Neuron (in vitro differentiated cells): Measurements from ENCODE around the gene VIM.
A peak's percentile ranks its signal among the peaks of the same experiment; 100 is the strongest.

Experiments
- H2AFZ ChIP-seq: one replicate; pipeline ENCODE4 v1.6.1; 2013; ENCODE audit warnings: low read depth, mild to moderate bottlenecking, inconsistent platforms, low read length, moderate library complexity
- H3K27me3 ChIP-seq: one replicate; pipeline ENCODE4 v1.6.1; 2013; ENCODE audit warnings: low read length; ENCODE audit not compliant: insufficient read depth
- H3K36me3 ChIP-seq: one replicate; pipeline ENCODE4 v1.6.1; 2013; ENCODE audit warnings: low read length; ENCODE audit not compliant: insufficient read depth
- H3K4me1 ChIP-seq: one replicate; pipeline ENCODE4 v1.6.1; 2013; ENCODE audit warnings: low read length; ENCODE audit not compliant: insufficient read depth
- H3K4me3 ChIP-seq: 2 replicates; pipeline ENCODE4 v1.5.1; 2013; ENCODE audit warnings: mild to moderate bottlenecking, low read length, moderate library complexity
- H3K9me3 ChIP-seq: one replicate; pipeline ENCODE4 v1.6.1; 2013; ENCODE audit warnings: low read length

The VIM gene

GRCh38 chr10:17228091-17229015 lies at the start of gene VIM:
Gene VIM, plus strand, starts transcription at chr10:17228241. Its CDS starts 1,182 bp downstream, at chr10:17229423.
- peaks cover 31% of the 10 kb centered on the region for H3K36me3 ChIP-seq
- no peaks in the 10 kb centered on the region for H3K27me3 ChIP-seq
- H3K4me3 ChIP-seq, result peak within 1 kb of the TSS; percentile 97
- no peaks in the 10 kb centered on the region for H3K9me3 ChIP-seq
- peaks cover 32% of the 10 kb centered on the region for H3K4me1 ChIP-seq
- H2AFZ ChIP-seq, result peak within 1 kb of the TSS; percentile 57

- H3K36me3 ChIP-seq, result no peaks in the 10 kb centered on the region
- no peak overlapping the region for H3K4me3 ChIP-seq
- H3K27me3 ChIP-seq, result no peaks in the 10 kb centered on the region
- peaks cover 14% of the 10 kb centered on the region for H3K4me1 ChIP-seq
- H3K9me3 ChIP-seq, result no peaks in the 10 kb centered on the region
- no peak overlapping the region for H2AFZ ChIP-seq
Measured at GRCh38 chr10:17179002-17179401, 49.0 kb upstream of the VIM start.

GRCh38 chr10:17181110-17181509 lies 46.9 kb upstream of the VIM start:
- Histone ChIP-seq H2AFZ (no peak overlapping the region), H3K4me3 (no peak overlapping the region), H3K36me3 (no peaks in the 10 kb centered on the region), H3K27me3 (no peaks in the 10 kb centered on the region), H3K4me1 (peaks cover under 1% of the 10 kb centered on the region), H3K9me3 (no peaks in the 10 kb centered on the region)

- Histone ChIP-seq H3K27me3 (no peaks in the 10 kb centered on the region), H3K4me1 (no peaks in the 10 kb centered on the region), H2AFZ (no peak overlapping the region), H3K9me3 (no peaks in the 10 kb centered on the region), H3K36me3 (no peaks in the 10 kb centered on the region), H3K4me3 (no peak overlapping the region)
Measured at GRCh38 chr10:17181751-17182150, 46.3 kb upstream of the VIM start.

- Histone ChIP-seq H3K9me3 (no peaks in the 10 kb centered on the region), H2AFZ (no peak overlapping the region), H3K4me1 (no peaks in the 10 kb centered on the region), H3K36me3 (no peaks in the 10 kb centered on the region), H3K27me3 (no peaks in the 10 kb centered on the region), H3K4me3 (no peak overlapping the region)
Measured at GRCh38 chr10:17183110-17183509, 44.9 kb upstream of the VIM start.

GRCh38 chr10:17185873-17186272 lies 42.2 kb upstream of the VIM start:
- Histone ChIP-seq H3K36me3 (no peaks in the 10 kb centered on the region), H3K27me3 (no peaks in the 10 kb centered on the region), H2AFZ (no peak overlapping the region)

GRCh38 chr10:17188644-17189172 lies 39.3 kb upstream of the VIM start:
- H3K36me3 ChIP-seq, result no peaks in the 10 kb centered on the region

More at GRCh38 chr10:17185873-17186272, 42.2 kb upstream of the VIM start:
- H3K9me3 ChIP-seq, result no peaks in the 10 kb centered on the region
- no peaks in the 10 kb centered on the region for H3K4me1 ChIP-seq
- no peak overlapping the region for H3K4me3 ChIP-seq

GRCh38 chr10:17190602-17191001 lies 37.4 kb upstream of the VIM start:
- Histone ChIP-seq H3K9me3 (no peaks in the 10 kb centered on the region), H3K4me1 (no peaks in the 10 kb centered on the region), H3K27me3 (no peaks in the 10 kb centered on the region), H3K36me3 (no peaks in the 10 kb centered on the region), H2AFZ (no peak overlapping the region), H3K4me3 (no peak overlapping the region)

More at GRCh38 chr10:17188644-17189172, 39.3 kb upstream of the VIM start:
- H2AFZ ChIP-seq, result no peak overlapping the region
- no peaks in the 10 kb centered on the region for H3K9me3 ChIP-seq
- H3K4me3 ChIP-seq, result no peak overlapping the region
- no peaks in the 10 kb centered on the region for H3K4me1 ChIP-seq
- no peaks in the 10 kb centered on the region for H3K27me3 ChIP-seq

- Histone ChIP-seq H3K27me3 (no peaks in the 10 kb centered on the region), H3K4me1 (peaks cover 11% of the 10 kb centered on the region), H3K36me3 (no peaks in the 10 kb centered on the region), H3K4me3 (no peak overlapping the region), H2AFZ (no peak overlapping the region), H3K9me3 (no peaks in the 10 kb centered on the region)
Measured at GRCh38 chr10:17195083-17195482, 33.0 kb upstream of the VIM start.

- H3K27me3 ChIP-seq, result no peaks in the 10 kb centered on the region
- H3K4me1 ChIP-seq, result peaks cover 17% of the 10 kb centered on the region
- no peaks in the 10 kb centered on the region for H3K9me3 ChIP-seq
- H3K36me3 ChIP-seq, result no peaks in the 10 kb centered on the region
- no peak overlapping the region for H2AFZ ChIP-seq
- H3K4me3 ChIP-seq, result no peak overlapping the region
Measured at GRCh38 chr10:17196045-17196444, 32.0 kb upstream of the VIM start.

- Histone ChIP-seq H3K9me3 (no peaks in the 10 kb centered on the region), H3K4me3 (no peak overlapping the region), H3K27me3 (no peaks in the 10 kb centered on the region), H3K36me3 (no peaks in the 10 kb centered on the region), H2AFZ (no peak overlapping the region), H3K4me1 (peaks cover 17% of the 10 kb centered on the region)
Measured at GRCh38 chr10:17196573-17196972, 31.5 kb upstream of the VIM start.

- Histone ChIP-seq H2AFZ (no peak overlapping the region), H3K36me3 (no peaks in the 10 kb centered on the region), H3K27me3 (no peaks in the 10 kb centered on the region), H3K9me3 (no peaks in the 10 kb centered on the region), H3K4me3 (peak overlapping the region; percentile 81), H3K4me1 (peaks cover 31% of the 10 kb centered on the region)
Measured at GRCh38 chr10:17199351-17199804, 28.7 kb upstream of the VIM start.
